GM18951 (cell line): ENCODE data around the gene RPA3.
"Not testable (repeated sequence)": the region's sequence is repeated elsewhere in the genome, so short reads cannot be mapped to it uniquely, and the experiment has no call there.

Experiments
- POLR2A ChIP-seq: IDR thresholded peaks from 4 replicates; pipeline ENCODE4 v1.6.1; 2011; ENCODE audit warnings: mild to moderate bottlenecking; ENCODE audit not compliant: insufficient read length, insufficient read depth; ENCODE audit errors: extremely low read depth
- in situ Hi-C: fragments of 300-500 bp; cut with MboI; formaldehyde crosslinking; loops from one replicate; pipeline ENCODE4 v1.12.0; 2022; ENCODE audit warnings: low sequenced_read_pairs, mixed read lengths, inconsistent platforms; ENCODE audit not compliant: unreplicated experiment

RPA3 gene

GRCh38 chr7:7675686-7676085 lies 42.7 kb downstream of the RPA3 start:
- in situ Hi-C loops: no loop called here
- no peak for TF ChIP-seq POLR2A

GRCh38 chr7:7673240-7673550 lies 45.2 kb downstream of the RPA3 start:
- in situ Hi-C loops: no loop called here
- no peak for TF ChIP-seq POLR2A

- no peak for TF ChIP-seq POLR2A
- in situ Hi-C loops: no loop called here
Measured at GRCh38 chr7:7672545-7673239, 45.7 kb downstream of the RPA3 start.

GRCh38 chr7:7671361-7671760 lies 47.0 kb downstream of the RPA3 start:
- in situ Hi-C loops: no loop called here
- no peak for TF ChIP-seq POLR2A

- no peak for TF ChIP-seq POLR2A
- in situ Hi-C loops: no loop called here
Measured at GRCh38 chr7:7670490-7670889, 47.9 kb downstream of the RPA3 start.

- in situ Hi-C loops: no loop called here
Measured at GRCh38 chr7:7668706-7669105, 49.7 kb downstream of the RPA3 start.

GRCh38 chr7:7667187-7667586 lies 51.2 kb downstream of the RPA3 start:
- in situ Hi-C loops: no loop called here
- no peak for TF ChIP-seq POLR2A

More at GRCh38 chr7:7668706-7669105, 49.7 kb downstream of the RPA3 start:
- TF ChIP-seq POLR2A: no peak

GRCh38 chr7:7665031-7665430 lies 53.4 kb downstream of the RPA3 start:
- no peak for TF ChIP-seq POLR2A
- in situ Hi-C loops: no loop called here

GRCh38 chr7:7664291-7664690 lies 54.1 kb downstream of the RPA3 start:
- in situ Hi-C loops: no loop called here
- no peak for TF ChIP-seq POLR2A

GRCh38 chr7:7662527-7662926 lies 55.9 kb downstream of the RPA3 start:
- TF ChIP-seq POLR2A: no peak
- in situ Hi-C loops: no loop called here

- in situ Hi-C loops: not testable (repeated sequence)
Measured at GRCh38 chr7:7656459-7656858, 61.9 kb downstream of the RPA3 start.

GRCh38 chr7:7654964-7655715 lies 63.3 kb downstream of the RPA3 start:
- in situ Hi-C loops: no loop called here
- TF ChIP-seq POLR2A: no peak

- in situ Hi-C loops: no loop called here
- no peak for TF ChIP-seq POLR2A
Measured at GRCh38 chr7:7653593-7654187, 64.7 kb downstream of the RPA3 start.
